MM.1S (cell line): ENCODE data around the gene ARMC3.

Experiments
- DNase-seq: peaks from one replicate; pipeline ENCODE4 v3.0.0-alpha.2; 2015
- H2AFZ ChIP-seq: fragments of 300-600 bp; sonication (generic); 2 replicates; pipeline ENCODE4 v1.6.0; 2016; ENCODE audit warnings: antibody characterized with exemption, low read length
- H3F3A ChIP-seq: fragments of 300-600 bp; sonication (generic); 2 replicates; pipeline ENCODE4 v1.6.1; 2016; ENCODE audit warnings: mild to moderate bottlenecking, antibody characterized with exemption, low read length, moderate library complexity, mixed read lengths; ENCODE audit not compliant: insufficient read depth
- H3K27ac ChIP-seq: fragments of 300-600 bp; sonication (generic); 2 replicates; pipeline ENCODE4 v1.5.1; 2016; ENCODE audit warnings: mild to moderate bottlenecking, low read length
- H3K27me3 ChIP-seq: fragments of 300-600 bp; sonication (generic); replicated peaks from 2 replicates; pipeline ENCODE4 v1.6.0; 2016; ENCODE audit warnings: low read length; ENCODE audit not compliant: insufficient read depth
- H3K36me3 ChIP-seq: fragments of 300-600 bp; sonication (generic); replicated peaks from 2 replicates; pipeline ENCODE4 v1.6.1; 2016; ENCODE audit warnings: mild to moderate bottlenecking, low read length, mixed read lengths; ENCODE audit not compliant: insufficient read depth
- H3K4me1 ChIP-seq: fragments of 300-600 bp; sonication (generic); 2 replicates; pipeline ENCODE4 v1.6.1; 2016; ENCODE audit warnings: low read length, mixed read lengths
- H3K4me2 ChIP-seq: fragments of 300-600 bp; sonication (generic); 2 replicates; pipeline ENCODE4 v1.6.0; 2016; ENCODE audit warnings: low read depth, low read length
- H3K4me3 ChIP-seq: fragments of 300-600 bp; sonication (generic); 2 replicates; pipeline ENCODE4 v1.5.1; 2016; ENCODE audit warnings: low read length, mixed read lengths
- H3K79me2 ChIP-seq: fragments of 300-600 bp; sonication (generic); 2 replicates; pipeline ENCODE4 v1.6.1; 2016; ENCODE audit warnings: mixed run types, low read length, mixed read lengths
- H3K9ac ChIP-seq: fragments of 300-600 bp; sonication (generic); 2 replicates; pipeline ENCODE4 v1.6.1; 2016; ENCODE audit warnings: low read length, mixed read lengths
- H3K9me2 ChIP-seq: fragments of 300-600 bp; sonication (generic); replicated peaks from 2 replicates; pipeline ENCODE4 v1.6.1; 2016; ENCODE audit warnings: mild to moderate bottlenecking, low read length, mixed read lengths; ENCODE audit not compliant: insufficient read depth
- H3K9me3 ChIP-seq: fragments of 300-600 bp; sonication (generic); replicated peaks from 2 replicates; pipeline ENCODE4 v1.6.1; 2016; ENCODE audit warnings: mild to moderate bottlenecking, low read length, mixed read lengths; ENCODE audit not compliant: insufficient read depth
- H4K20me1 ChIP-seq: fragments of 300-600 bp; sonication (generic); 2 replicates; pipeline ENCODE4 v1.6.1; 2016; ENCODE audit warnings: mild to moderate bottlenecking, low read length, moderate library complexity, mixed read lengths; ENCODE audit not compliant: insufficient read depth
- CTCF ChIP-seq: fragments of 300-600 bp; sonication (generic); IDR thresholded peaks from 2 replicates; pipeline ENCODE4 v1.5.1; 2016; ENCODE audit warnings: antibody characterized with exemption, low read length, mixed read lengths
- EZH2 ChIP-seq: fragments of 300-600 bp; sonication (generic); optimal IDR thresholded peaks from 2 replicates; pipeline ENCODE3; 2017; ENCODE audit warnings: low read depth, mild to moderate bottlenecking, antibody characterized with exemption, low read length, mixed read lengths
- EZH2phosphoT487 ChIP-seq: fragments of 300-600 bp; sonication (generic); IDR thresholded peaks from 2 replicates; pipeline ENCODE4 v1.6.1; 2018; ENCODE audit warnings: antibody characterized with exemption, low read length

The ARMC3 gene

GRCh38 chr10:22988581-22989360 lies 60.9 kb downstream of the ARMC3 start:
- H3K79me2 ChIP-seq: no peaks in the 10 kb centered on the region
- no peak overlapping the region for H3K9ac ChIP-seq
- H3K9me3 ChIP-seq: no peaks in the 10 kb centered on the region
- H2AFZ ChIP-seq: no peak overlapping the region
- TF ChIP-seq CTCF (peak; percentile 90), EZH2phosphoT487 (no peak)
- H3K27ac ChIP-seq: no peak overlapping the region
- no peaks in the 10 kb centered on the region for H3K36me3 ChIP-seq
- peaks cover 4% of the 10 kb centered on the region; the same call in 1 of the 2 replicates for H3F3A ChIP-seq
- H3K9me2 ChIP-seq: no peaks in the 10 kb centered on the region
- peaks cover 18% of the 10 kb centered on the region for H3K4me1 ChIP-seq
- H3K27me3 ChIP-seq: no peaks in the 10 kb centered on the region
- H3K4me2 ChIP-seq: peak overlapping the region; percentile 23; the same call in 1 of the 2 replicates
- H3K4me3 ChIP-seq: no peak overlapping the region
- no peaks in the 10 kb centered on the region for H4K20me1 ChIP-seq
- DNase-seq: peak; percentile 69

GRCh38 chr10:22990443-22990842 lies 62.6 kb downstream of the ARMC3 start:
- peaks cover 18% of the 10 kb centered on the region for H3K4me1 ChIP-seq
- H3F3A ChIP-seq: peaks cover 4% of the 10 kb centered on the region; the same call in 1 of the 2 replicates
- no peak for TF ChIP-seq CTCF
- TF ChIP-seq EZH2phosphoT487: no peak
- no peak for TF ChIP-seq EZH2
- H3K27ac ChIP-seq: no peak overlapping the region
- H3K4me2 ChIP-seq: 0 out of 2 replicates have a peak overlapping the region, but pooled peaks have one; percentile 5
- no peak overlapping the region for H2AFZ ChIP-seq
- H3K79me2 ChIP-seq: no peaks in the 10 kb centered on the region
- H3K9me3 ChIP-seq: no peaks in the 10 kb centered on the region
- no peak for DNase-seq
- H3K9me2 ChIP-seq: no peaks in the 10 kb centered on the region
- no peak overlapping the region for H3K4me3 ChIP-seq
- H3K9ac ChIP-seq: no peak overlapping the region
- H3K36me3 ChIP-seq: no peaks in the 10 kb centered on the region
- H4K20me1 ChIP-seq: no peaks in the 10 kb centered on the region
- no peaks in the 10 kb centered on the region for H3K27me3 ChIP-seq

GRCh38 chr10:22992075-22992474 lies 64.2 kb downstream of the ARMC3 start:
- Histone ChIP-seq H3K27me3 (no peaks in the 10 kb centered on the region), H3K4me3 (no peak overlapping the region), H2AFZ (peak overlapping the region; percentile 20; the same call in 1 of the 2 replicates), H3K4me2 (peak overlapping the region; percentile 38), H4K20me1 (no peaks in the 10 kb centered on the region), H3K9me2 (no peaks in the 10 kb centered on the region), H3K79me2 (no peaks in the 10 kb centered on the region), H3F3A (peaks cover 4% of the 10 kb centered on the region; the same call in 1 of the 2 replicates), H3K9ac (no peak overlapping the region), H3K9me3 (no peaks in the 10 kb centered on the region), H3K27ac (peak overlapping the region; percentile 14; the same call in 1 of the 2 replicates), H3K4me1 (peaks cover 18% of the 10 kb centered on the region), H3K36me3 (no peaks in the 10 kb centered on the region)
- peak; percentile 87 for DNase-seq
- no peak for TF ChIP-seq CTCF
- TF ChIP-seq EZH2phosphoT487: no peak
- no peak for TF ChIP-seq EZH2
